Astrocyte (in vitro differentiated cells and primary cell): Measurements from ENCODE around the gene RAPGEF2. TPM values are rescaled to one million over a fixed set of nuclear protein-coding genes. Genes with fewer than 3 reads are reported as not detected.

ENCODE experiments used
- DNase-seq: peaks from one replicate; pipeline ENCODE4 v3.0.0-alpha.2; 2010; ENCODE audit warnings: low read depth
- FAIRE-seq: peaks from 2 replicates; lab custom pipeline; 2011; peaks lifted over from hg19 to GRCh38; lab: Jason Lieb, UNC
- H2AFZ ChIP-seq: 2 replicates; pipeline ENCODE4 v1.6.0; 2012; ENCODE audit warnings: low read depth, low read length, inconsistent platforms
- H3K27ac ChIP-seq: 2 replicates; pipeline ENCODE4 v1.5.1; 2011; ENCODE audit warnings: low read depth, low read length, inconsistent platforms
- H3K27me3 ChIP-seq: 2 replicates; pipeline ENCODE4 v1.6.0; 2011; ENCODE audit warnings: low read length, inconsistent platforms; ENCODE audit not compliant: insufficient read depth
- H3K36me3 ChIP-seq: 2 replicates; pipeline ENCODE4 v1.5.1; 2011; ENCODE audit warnings: low read length, inconsistent platforms; ENCODE audit not compliant: insufficient read depth
- H3K4me1 ChIP-seq: 2 replicates; pipeline ENCODE4 v1.5.1; 2011; ENCODE audit warnings: low read length, inconsistent platforms; ENCODE audit not compliant: insufficient read depth
- H3K4me2 ChIP-seq: 2 replicates; pipeline ENCODE4 v1.6.0; 2012; ENCODE audit warnings: low read length, inconsistent platforms
- H3K4me3 ChIP-seq: 2 replicates; pipeline ENCODE4 v1.5.1; 2011; ENCODE audit warnings: low read depth, mild to moderate bottlenecking, low read length, inconsistent platforms; ENCODE audit not compliant: insufficient read depth
- H3K79me2 ChIP-seq: 2 replicates; pipeline ENCODE4 v1.6.0; 2012; ENCODE audit warnings: mild to moderate bottlenecking, low read length, inconsistent platforms; ENCODE audit not compliant: insufficient read depth
- H3K9ac ChIP-seq: 2 replicates; pipeline ENCODE4 v1.6.0; 2012; ENCODE audit warnings: mild to moderate bottlenecking, low read length, inconsistent platforms
- H3K9me3 ChIP-seq: 2 replicates; pipeline ENCODE4 v1.5.1; 2012; ENCODE audit warnings: low read depth, mild to moderate bottlenecking, low read length, inconsistent platforms; ENCODE audit not compliant: insufficient read depth
- H4K20me1 ChIP-seq: 2 replicates; pipeline ENCODE4 v1.6.0; 2012; ENCODE audit warnings: low read length, inconsistent platforms; ENCODE audit not compliant: insufficient read depth
- H3K27ac Mint-ChIP-seq: one replicate; pipeline ENCODE4 v1.8.0; 2021; ENCODE audit warnings: mild to moderate bottlenecking, mixed read lengths; ENCODE audit not compliant: unreplicated experiment
- H3K27me3 Mint-ChIP-seq: one replicate; pipeline ENCODE4 v1.8.0; 2021; ENCODE audit warnings: low read depth, mixed read lengths; ENCODE audit not compliant: unreplicated experiment
- H3K36me3 Mint-ChIP-seq: one replicate; pipeline ENCODE4 v1.8.0; 2021; ENCODE audit warnings: low read depth, mixed read lengths; ENCODE audit not compliant: unreplicated experiment
- H3K4me1 Mint-ChIP-seq: one replicate; pipeline ENCODE4 v1.8.0; 2021; ENCODE audit warnings: low read depth, mixed read lengths; ENCODE audit not compliant: unreplicated experiment
- H3K4me3 Mint-ChIP-seq: one replicate; pipeline ENCODE4 v1.8.0; 2021; ENCODE audit warnings: mild to moderate bottlenecking, moderate library complexity, mixed read lengths; ENCODE audit not compliant: unreplicated experiment
- H3K9me3 Mint-ChIP-seq: one replicate; pipeline ENCODE4 v1.8.0; 2021; ENCODE audit warnings: mild to moderate bottlenecking, mixed read lengths; ENCODE audit not compliant: unreplicated experiment
- EZH2 ChIP-seq: IDR thresholded peaks from 2 replicates; pipeline ENCODE4 v1.6.1; 2012; ENCODE audit warnings: mild to moderate bottlenecking, low read length, inconsistent platforms; ENCODE audit not compliant: insufficient read depth
- total RNA-seq: library from RNA; stranded (reverse); gene quantifications from 2 replicates; pipeline ENCODE4 v1.2.1, GENCODE V29; 2021
- TF ChIP-seq, protein P1 (sequence below): IDR thresholded peaks from 2 replicates; pipeline ENCODE4 v1.5.1; 2011; ENCODE audit warnings: low read depth, mild to moderate bottlenecking, inconsistent platforms, low read length, moderate library complexity; ENCODE audit not compliant: insufficient read depth

Gene RAPGEF2
- total RNA-seq, 1 donor from 2014 or later = 59.0 TPM

DNA sequence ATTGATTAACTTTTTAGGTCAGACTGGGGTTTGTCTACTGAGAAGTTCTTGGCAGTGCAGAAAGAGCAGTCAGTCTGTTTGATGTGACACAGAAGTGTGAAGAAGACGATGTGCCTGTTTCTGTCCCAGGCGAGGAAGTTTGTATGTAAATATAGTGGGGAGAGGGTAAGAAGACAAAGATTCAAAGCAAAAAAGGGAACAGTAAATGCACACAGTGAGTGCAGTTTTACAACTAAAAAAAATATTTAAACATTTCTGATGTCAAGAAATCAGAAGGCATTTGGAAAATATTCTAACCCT, 264.9 kb downstream of the RAPGEF2 start:
- Histone ChIP-seq H3K4me1 (peaks cover 7% of the 10 kb centered on the region), H3K27ac (no peak overlapping the region), H3K27me3 (no peaks in the 10 kb centered on the region), H3K9ac (no peak overlapping the region), H3K79me2 (no peaks in the 10 kb centered on the region), H2AFZ (no peak overlapping the region), H4K20me1 (no peaks in the 10 kb centered on the region), H3K4me3 (no peak overlapping the region), H3K4me2 (no peak overlapping the region), H3K9me3 (peaks cover 4% of the 10 kb centered on the region), H3K36me3 (no peaks in the 10 kb centered on the region)
- FAIRE-seq = no peak
- no peak for DNase-seq
- H3K4me3 Mint-ChIP-seq = no peak overlapping the region
- H3K27ac Mint-ChIP-seq = peak overlapping the region; percentile 7
- H3K9me3 Mint-ChIP-seq = peaks cover 16% of the 10 kb centered on the region
- H3K27me3 Mint-ChIP-seq = no peaks in the 10 kb centered on the region
- peaks cover 15% of the 10 kb centered on the region for H3K4me1 Mint-ChIP-seq
- TF ChIP-seq EZH2 = no peak
- TF ChIP-seq, protein P1, sequence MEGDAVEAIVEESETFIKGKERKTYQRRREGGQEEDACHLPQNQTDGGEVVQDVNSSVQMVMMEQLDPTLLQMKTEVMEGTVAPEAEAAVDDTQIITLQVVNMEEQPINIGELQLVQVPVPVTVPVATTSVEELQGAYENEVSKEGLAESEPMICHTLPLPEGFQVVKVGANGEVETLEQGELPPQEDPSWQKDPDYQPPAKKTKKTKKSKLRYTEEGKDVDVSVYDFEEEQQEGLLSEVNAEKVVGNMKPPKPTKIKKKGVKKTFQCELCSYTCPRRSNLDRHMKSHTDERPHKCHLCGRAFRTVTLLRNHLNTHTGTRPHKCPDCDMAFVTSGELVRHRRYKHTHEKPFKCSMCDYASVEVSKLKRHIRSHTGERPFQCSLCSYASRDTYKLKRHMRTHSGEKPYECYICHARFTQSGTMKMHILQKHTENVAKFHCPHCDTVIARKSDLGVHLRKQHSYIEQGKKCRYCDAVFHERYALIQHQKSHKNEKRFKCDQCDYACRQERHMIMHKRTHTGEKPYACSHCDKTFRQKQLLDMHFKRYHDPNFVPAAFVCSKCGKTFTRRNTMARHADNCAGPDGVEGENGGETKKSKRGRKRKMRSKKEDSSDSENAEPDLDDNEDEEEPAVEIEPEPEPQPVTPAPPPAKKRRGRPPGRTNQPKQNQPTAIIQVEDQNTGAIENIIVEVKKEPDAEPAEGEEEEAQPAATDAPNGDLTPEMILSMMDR = no peak
- H3K36me3 Mint-ChIP-seq = peaks cover 13% of the 10 kb centered on the region

DNA sequence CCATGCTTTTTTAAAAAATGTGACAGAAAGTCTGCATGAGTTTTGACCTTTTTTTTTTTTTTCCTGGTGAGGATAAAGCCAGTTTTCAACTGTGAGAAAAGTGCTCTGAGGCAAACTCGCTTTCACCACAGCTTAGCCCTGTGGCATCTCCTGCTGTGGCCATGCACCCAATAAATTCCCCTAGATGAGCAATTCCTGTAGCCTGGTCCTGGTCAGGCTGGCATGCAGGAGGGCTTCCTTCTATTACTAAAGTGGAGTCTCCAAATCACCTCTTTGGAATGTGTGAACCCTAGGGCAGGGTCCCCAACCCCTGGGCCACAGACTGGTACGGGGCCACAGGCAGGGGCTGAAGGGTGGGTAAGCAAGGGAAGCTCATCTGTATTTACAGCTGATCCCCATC, 265.4 kb downstream of the RAPGEF2 start:
- no peak overlapping the region for H3K4me3 Mint-ChIP-seq
- H3K4me2 ChIP-seq = no peak overlapping the region
- peaks cover 15% of the 10 kb centered on the region for H3K4me1 Mint-ChIP-seq
- peaks cover 11% of the 10 kb centered on the region for H3K36me3 Mint-ChIP-seq
- H4K20me1 ChIP-seq = no peaks in the 10 kb centered on the region
- no peaks in the 10 kb centered on the region for H3K79me2 ChIP-seq
- peaks cover 4% of the 10 kb centered on the region for H3K9me3 ChIP-seq
- no peaks in the 10 kb centered on the region for H3K36me3 ChIP-seq
- FAIRE-seq (no peak), DNase-seq (no peak)
- no peak overlapping the region for H3K27ac ChIP-seq
- no peaks in the 10 kb centered on the region for H3K27me3 ChIP-seq
- peaks cover 7% of the 10 kb centered on the region for H3K4me1 ChIP-seq
- TF ChIP-seq EZH2 = no peak
- TF ChIP-seq, protein P1 = no peak
- no peaks in the 10 kb centered on the region for H3K27me3 Mint-ChIP-seq
- H3K27ac Mint-ChIP-seq = no peak overlapping the region
- H3K4me3 ChIP-seq = no peak overlapping the region
- H3K9ac ChIP-seq = no peak overlapping the region
- peaks cover 16% of the 10 kb centered on the region for H3K9me3 Mint-ChIP-seq
- H2AFZ ChIP-seq = no peak overlapping the region

DNA sequence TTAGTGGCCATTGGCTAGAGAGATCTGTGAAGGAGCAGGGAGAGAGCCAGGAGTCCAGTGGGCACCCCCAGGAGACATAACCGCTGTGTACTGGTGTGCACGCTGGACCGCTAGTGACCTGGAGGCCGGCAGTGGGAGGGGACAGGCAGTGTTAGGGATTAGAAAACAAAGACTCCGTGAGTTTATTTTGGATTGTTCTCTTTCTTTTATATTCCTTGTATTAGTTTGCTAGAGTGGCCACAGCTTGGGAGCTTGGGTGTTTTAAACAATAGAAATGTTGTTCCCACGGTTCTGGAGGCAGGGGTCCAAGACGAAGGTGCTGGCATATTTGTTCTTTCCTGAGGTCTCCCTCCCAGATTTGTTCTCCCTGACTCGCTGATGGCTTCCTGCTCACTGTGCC, 266.4 kb downstream of the RAPGEF2 start:
- peaks cover 10% of the 10 kb centered on the region for H3K36me3 Mint-ChIP-seq
- FAIRE-seq = no peak
- no peak for TF ChIP-seq EZH2
- TF ChIP-seq, protein P1 = no peak
- no peak overlapping the region for H2AFZ ChIP-seq
- no peaks in the 10 kb centered on the region for H3K79me2 ChIP-seq
- peaks cover 15% of the 10 kb centered on the region for H3K4me1 Mint-ChIP-seq
- no peak overlapping the region for H3K4me2 ChIP-seq
- no peak overlapping the region for H3K4me3 Mint-ChIP-seq
- H3K9me3 Mint-ChIP-seq = peaks cover 14% of the 10 kb centered on the region
- no peak overlapping the region for H3K9ac ChIP-seq
- no peak overlapping the region for H3K27ac ChIP-seq
- no peak for DNase-seq
- H3K27me3 Mint-ChIP-seq = no peaks in the 10 kb centered on the region
- H3K9me3 ChIP-seq = peaks cover 4% of the 10 kb centered on the region
- H3K36me3 ChIP-seq = no peaks in the 10 kb centered on the region
- H4K20me1 ChIP-seq = no peaks in the 10 kb centered on the region
- peaks cover 7% of the 10 kb centered on the region for H3K4me1 ChIP-seq
- H3K4me3 ChIP-seq = no peak overlapping the region
- H3K27ac Mint-ChIP-seq = no peak overlapping the region
- H3K27me3 ChIP-seq = no peaks in the 10 kb centered on the region
